Measurements from ENCODE around the gene REX1BD. TPM values are rescaled to one million over a fixed set of nuclear protein-coding genes. Genes with fewer than 3 reads are reported as not detected.
A peak's percentile ranks its signal among the peaks of the same experiment; 100 is the strongest.

Gene REX1BD
- total and polyA plus RNA-seq, 2 of the 13 experiments (the other 11 are each of a cell fraction or from before 2014, with no cell fraction given) = 7.5 to 25.4 TPM

- TF ChIP-seq TARDBP (CRISPR knock-in tag; IDR thresholded peaks at IDR 0.05) = 0 out of 2 replicates have a peak, but pooled peaks have one; percentile 25
- TF ChIP-seq CREM (IDR thresholded peaks at IDR 0.05) = peak; percentile 13; the same call in 1 of the 2 replicates
- no peak for TF ChIP-seq CREM (CRISPR knock-in tag; IDR thresholded peaks at IDR 0.05)
- TF ChIP-seq NONO (IDR thresholded peaks at IDR 0.05) = no peak
- peak; percentile 45; the same call in 1 of the 2 replicates for TF ChIP-seq NONO (CRISPR knock-in tag; conservative IDR thresholded peaks at IDR 0.05)
- TF ChIP-seq XRCC5 (optimal IDR thresholded peaks at IDR 0.05; ENCODE audit: low read length) = peak; percentile 87
- peak; percentile 59; the same call in 1 of the 2 replicates for TF ChIP-seq TBX2 (CRISPR knock-in tag; IDR thresholded peaks at IDR 0.05; ENCODE audit: borderline replicate concordance)
- no peak for TF ChIP-seq TBX3 (IDR thresholded peaks at IDR 0.05; ENCODE audit: borderline replicate concordance)
- TF ChIP-seq ZHX1 (CRISPR knock-in tag; IDR thresholded peaks at IDR 0.05; ENCODE audit: low read depth) = no peak
- TF ChIP-seq CREB1 (IDR thresholded peaks at IDR 0.05) = no peak
- TF ChIP-seq CREB1 (CRISPR knock-in tag; IDR thresholded peaks at IDR 0.05) = no peak
- peak; percentile 84; the same call in 1 of the 2 replicates for TF ChIP-seq FIP1L1 (IDR thresholded peaks at IDR 0.05; ENCODE audit: borderline replicate concordance, insufficient read depth, low read depth, low read length)
- TF ChIP-seq ZBTB38 (CRISPR knock-in tag; IDR thresholded peaks at IDR 0.05) = peak; percentile 99
- no peak for TF ChIP-seq JUN (CRISPR knock-in tag; IDR thresholded peaks at IDR 0.05)
- TF ChIP-seq TEAD3 (CRISPR knock-in tag; optimal IDR thresholded peaks at IDR 0.05; ENCODE audit: borderline replicate concordance) = no peak
- TF ChIP-seq SP5 (CRISPR knock-in tag; IDR thresholded peaks at IDR 0.05; ENCODE audit: borderline replicate concordance, low read depth) = 0 out of 2 replicates have a peak, but pooled peaks have one; percentile 12
- TF ChIP-seq GTF3A (CRISPR knock-in tag; conservative IDR thresholded peaks at IDR 0.05) = no peak
- peak; percentile 49; the same call in 1 of the 2 replicates for TF ChIP-seq POLR2G (IDR thresholded peaks at IDR 0.05; ENCODE audit: low read depth, low read length)
- TF ChIP-seq PCBP2 (optimal IDR thresholded peaks at IDR 0.05; ENCODE audit: low read depth, low read length, poor library complexity, severe bottlenecking) = no peak
- TF ChIP-seq ZC3H13 (CRISPR knock-in tag; IDR thresholded peaks at IDR 0.05) = peak; percentile 66; the same call in 1 of the 2 replicates
- peak; percentile 46; the same call in 1 of the 2 replicates for TF ChIP-seq PAF1 (CRISPR knock-in tag; IDR thresholded peaks at IDR 0.05)
- 0 out of 2 replicates have a peak, but pooled peaks have one; percentile 25 for TF ChIP-seq MYPOP (CRISPR knock-in tag; IDR thresholded peaks at IDR 0.05)
- TF ChIP-seq PITX1 (CRISPR knock-in tag; IDR thresholded peaks at IDR 0.05) = no peak
- TF ChIP-seq ZNF225 (CRISPR knock-in tag; IDR thresholded peaks at IDR 0.05) = peak; percentile 28; the same call in 1 of the 2 replicates
- TF ChIP-seq SMC3 (IDR thresholded peaks at IDR 0.05; ENCODE audit: low read length) = peak; percentile 23; the same call in 1 of the 2 replicates
- TF ChIP-seq IKZF4 (CRISPR knock-in tag; IDR thresholded peaks at IDR 0.05; ENCODE audit: borderline replicate concordance, low read depth, not compliant biosample characterization) = no peak
- no peak for TF ChIP-seq ZNF260 (CRISPR knock-in tag; IDR thresholded peaks at IDR 0.05; ENCODE audit: borderline replicate concordance, low read depth)
- no peak for TF ChIP-seq KMT2A (CRISPR knock-in tag; IDR thresholded peaks at IDR 0.05)
These were observed 2.0 kb downstream of the REX1BD start (continued) for GRCh38 chr19:18590273-18591272.
